K562 (cell line): ENCODE measurements around the gene RAB39B. TPM values are rescaled to one million over a fixed set of nuclear protein-coding genes. Genes with fewer than 3 reads are reported as not detected.

Experiments
- ARID3B ChIP-seq: fragments of 250-450 bp; sonication (Bioruptor Pico); IDR thresholded peaks from 2 replicates; pipeline ENCODE4 v1.4.0; 2020; ENCODE audit warnings: borderline replicate concordance
- DMBX1 ChIP-seq: fragments of 250-450 bp; sonication (Bioruptor Pico); IDR thresholded peaks from 2 replicates; pipeline ENCODE4 v1.8.0; 2022; ENCODE audit warnings: inconsistent platforms, mild to moderate bottlenecking, moderate library complexity, borderline replicate concordance
- ERF ChIP-seq: fragments of 450-650 bp; formaldehyde crosslinking; IDR thresholded peaks from 2 replicates; pipeline ENCODE4 v1.4.0; 2020; ENCODE audit warnings: mild to moderate bottlenecking, mixed read lengths
- FOXP1 ChIP-seq: sonication (generic); formaldehyde crosslinking; IDR thresholded peaks from 2 replicates; pipeline ENCODE4 v1.8.0; 2022; ENCODE audit warnings: mild to moderate bottlenecking, missing genetic modification reagents
- MIER1 ChIP-seq: fragments of 450-650 bp; IDR thresholded peaks from 2 replicates; pipeline ENCODE4 v1.6.1; 2016; ENCODE audit warnings: antibody characterized with exemption, mild to moderate bottlenecking, low read depth
- ZC3H8 ChIP-seq: fragments of 450-650 bp; IDR thresholded peaks from 2 replicates; pipeline ENCODE4 v1.6.1; 2017
- ZNF232 ChIP-seq: sonication (generic); formaldehyde crosslinking; IDR thresholded peaks from 2 replicates; pipeline ENCODE4 v1.8.0; 2022; ENCODE audit warnings: mild to moderate bottlenecking, missing genetic modification reagents
- ZNF354B ChIP-seq: fragments of 250-450 bp; sonication (Bioruptor Pico); IDR thresholded peaks from 2 replicates; pipeline ENCODE4 v1.4.0; 2020
- ZNF407 ChIP-seq: fragments of 450-650 bp; IDR thresholded peaks from 2 replicates; pipeline ENCODE4 v1.6.1; 2016; ENCODE audit warnings: low read depth
- ZNF79 ChIP-seq: fragments of 250-450 bp; sonication (Bioruptor Pico); IDR thresholded peaks from 2 replicates; pipeline ENCODE4 v1.4.0; 2020; ENCODE audit warnings: low read depth, mild to moderate bottlenecking, moderate library complexity
- polyA plus RNA-seq, 8 experiments: library from polyadenylated mRNA; depleted of rRNA in 4 of 8; stranded (reverse) in 5 of 8; unstranded in 3 of 8; fragments of >200 nt; fragmentation: Nextera tagmentation in 2 of 8; fragmentation: Illumina TruSeq in 1 of 8; extraction: Ambion mirVana in 2 of 8; extraction: Trizol in 1 of 8; gene quantifications; 2 replicates each; pipeline versions ENCODE4 v1.2.1 to v1.2.3, GENCODE V29; 2011 to 2014; ENCODE audit warnings: inconsistent platforms in 1 of 8, missing spikeins in 1 of 8
- total RNA-seq, 7 experiments: library from RNA; depleted of rRNA in 6 of 7; stranded (reverse); fragments of >200 nt in 6 of 7; fragmentation: Illumina TruSeq in 2 of 7; extraction: Trizol in 2 of 7; gene quantifications; 2 replicates each; pipeline versions ENCODE4 v1.2.1 to v1.2.3, GENCODE V29; 2011 to 2021; ENCODE audit warnings: low replicate concordance in 1 of 7
- TF ChIP-seq, protein P1 (sequence below): fragments of 250-450 bp; sonication (Bioruptor Pico); IDR thresholded peaks from 2 replicates; pipeline ENCODE4 v1.5.0; 2022; ENCODE audit warnings: mild to moderate bottlenecking
- TF ChIP-seq, protein P2 (sequence below): fragments of 250-450 bp; sonication (Bioruptor Pico); IDR thresholded peaks from 2 replicates; pipeline ENCODE4 v1.4.0; 2020; ENCODE audit warnings: mild to moderate bottlenecking, moderate library complexity

RAB39B gene
- total and polyA plus RNA-seq, 9 of the 15 experiments (the other 6 are each of a cell fraction or from before 2014, with no cell fraction given), result 0.04 to 0.07 (median 0.04) TPM; not detected in 6

DNA sequence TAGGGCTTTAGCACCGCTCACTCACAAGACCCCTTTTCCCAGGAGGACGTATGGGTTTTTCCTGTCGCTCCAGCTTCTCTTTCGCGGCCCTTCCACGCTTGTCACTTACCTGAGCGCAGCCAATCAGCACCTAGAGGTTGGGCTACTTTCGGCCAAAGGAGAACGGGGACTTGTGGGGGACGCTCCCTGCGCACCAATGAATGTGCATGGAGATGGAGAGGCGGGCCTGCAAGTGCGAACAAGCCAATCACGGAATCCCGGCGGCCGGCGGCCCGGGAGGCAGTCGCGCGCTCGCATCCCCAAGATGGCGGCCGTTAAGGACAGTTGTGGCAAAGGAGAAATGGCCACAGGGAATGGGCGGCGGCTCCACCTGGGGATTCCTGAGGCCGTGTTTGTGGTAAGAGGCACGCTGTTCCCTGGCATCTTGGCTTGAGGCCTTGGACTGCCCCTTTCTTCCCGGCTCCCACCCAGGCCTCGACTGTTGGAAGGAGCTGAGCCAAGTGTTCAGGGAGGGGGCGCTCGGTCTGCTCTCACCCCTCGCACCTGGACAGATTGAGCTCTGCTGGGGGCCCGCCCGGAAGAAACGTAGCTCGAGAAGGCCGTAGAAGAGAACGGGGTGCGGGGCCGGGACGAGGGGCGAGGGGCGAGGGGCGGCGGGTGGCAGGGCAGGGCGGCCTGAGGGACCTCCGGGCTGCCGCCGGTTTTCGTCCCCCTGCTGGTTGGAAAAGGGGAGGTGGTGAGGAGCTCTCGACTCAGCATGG lies 47.9 kb downstream of the RAB39B start, which contains the start of gene VBP1 (continued):
- TF ChIP-seq ZNF407, result no peak
- TF ChIP-seq ERF (CRISPR knock-in tag), result no peak
- no peak for TF ChIP-seq DMBX1
- TF ChIP-seq ZC3H8, result no peak
- TF ChIP-seq, protein P1, sequence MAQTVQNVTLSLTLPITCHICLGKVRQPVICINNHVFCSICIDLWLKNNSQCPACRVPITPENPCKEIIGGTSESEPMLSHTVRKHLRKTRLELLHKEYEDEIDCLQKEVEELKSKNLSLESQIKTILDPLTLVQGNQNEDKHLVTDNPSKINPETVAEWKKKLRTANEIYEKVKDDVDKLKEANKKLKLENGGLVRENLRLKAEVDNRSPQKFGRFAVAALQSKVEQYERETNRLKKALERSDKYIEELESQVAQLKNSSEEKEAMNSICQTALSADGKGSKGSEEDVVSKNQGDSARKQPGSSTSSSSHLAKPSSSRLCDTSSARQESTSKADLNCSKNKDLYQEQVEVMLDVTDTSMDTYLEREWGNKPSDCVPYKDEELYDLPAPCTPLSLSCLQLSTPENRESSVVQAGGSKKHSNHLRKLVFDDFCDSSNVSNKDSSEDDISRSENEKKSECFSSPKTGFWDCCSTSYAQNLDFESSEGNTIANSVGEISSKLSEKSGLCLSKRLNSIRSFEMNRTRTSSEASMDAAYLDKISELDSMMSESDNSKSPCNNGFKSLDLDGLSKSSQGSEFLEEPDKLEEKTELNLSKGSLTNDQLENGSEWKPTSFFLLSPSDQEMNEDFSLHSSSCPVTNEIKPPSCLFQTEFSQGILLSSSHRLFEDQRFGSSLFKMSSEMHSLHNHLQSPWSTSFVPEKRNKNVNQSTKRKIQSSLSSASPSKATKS, result no peak
- TF ChIP-seq FOXP1 (CRISPR knock-in tag), result no peak
- no peak for TF ChIP-seq ARID3B (CRISPR knock-in tag)
- no peak for TF ChIP-seq ZNF232 (CRISPR knock-in tag)
- no peak for TF ChIP-seq ZNF354B
- TF ChIP-seq, protein P2, sequence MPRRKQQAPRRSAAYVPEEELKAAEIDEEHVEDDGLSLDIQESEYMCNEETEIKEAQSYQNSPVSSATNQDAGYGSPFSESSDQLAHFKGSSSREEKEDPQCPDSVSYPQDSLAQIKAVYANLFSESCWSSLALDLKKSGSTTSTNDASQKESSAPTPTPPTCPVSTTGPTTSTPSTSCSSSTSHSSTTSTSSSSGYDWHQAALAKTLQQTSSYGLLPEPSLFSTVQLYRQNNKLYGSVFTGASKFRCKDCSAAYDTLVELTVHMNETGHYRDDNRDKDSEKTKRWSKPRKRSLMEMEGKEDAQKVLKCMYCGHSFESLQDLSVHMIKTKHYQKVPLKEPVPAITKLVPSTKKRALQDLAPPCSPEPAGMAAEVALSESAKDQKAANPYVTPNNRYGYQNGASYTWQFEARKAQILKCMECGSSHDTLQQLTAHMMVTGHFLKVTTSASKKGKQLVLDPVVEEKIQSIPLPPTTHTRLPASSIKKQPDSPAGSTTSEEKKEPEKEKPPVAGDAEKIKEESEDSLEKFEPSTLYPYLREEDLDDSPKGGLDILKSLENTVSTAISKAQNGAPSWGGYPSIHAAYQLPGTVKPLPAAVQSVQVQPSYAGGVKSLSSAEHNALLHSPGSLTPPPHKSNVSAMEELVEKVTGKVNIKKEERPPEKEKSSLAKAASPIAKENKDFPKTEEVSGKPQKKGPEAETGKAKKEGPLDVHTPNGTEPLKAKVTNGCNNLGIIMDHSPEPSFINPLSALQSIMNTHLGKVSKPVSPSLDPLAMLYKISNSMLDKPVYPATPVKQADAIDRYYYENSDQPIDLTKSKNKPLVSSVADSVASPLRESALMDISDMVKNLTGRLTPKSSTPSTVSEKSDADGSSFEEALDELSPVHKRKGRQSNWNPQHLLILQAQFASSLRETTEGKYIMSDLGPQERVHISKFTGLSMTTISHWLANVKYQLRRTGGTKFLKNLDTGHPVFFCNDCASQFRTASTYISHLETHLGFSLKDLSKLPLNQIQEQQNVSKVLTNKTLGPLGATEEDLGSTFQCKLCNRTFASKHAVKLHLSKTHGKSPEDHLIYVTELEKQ, result no peak
- TF ChIP-seq MIER1, result no peak
- TF ChIP-seq ZNF79 (CRISPR knock-in tag), result no peak
